ENCODE data around the gene KRT4.
"Not testable (repeated sequence)": the region's sequence is repeated elsewhere in the genome, so short reads cannot be mapped to it uniquely, and the experiment has no call there.

The KRT4 gene

DNA sequence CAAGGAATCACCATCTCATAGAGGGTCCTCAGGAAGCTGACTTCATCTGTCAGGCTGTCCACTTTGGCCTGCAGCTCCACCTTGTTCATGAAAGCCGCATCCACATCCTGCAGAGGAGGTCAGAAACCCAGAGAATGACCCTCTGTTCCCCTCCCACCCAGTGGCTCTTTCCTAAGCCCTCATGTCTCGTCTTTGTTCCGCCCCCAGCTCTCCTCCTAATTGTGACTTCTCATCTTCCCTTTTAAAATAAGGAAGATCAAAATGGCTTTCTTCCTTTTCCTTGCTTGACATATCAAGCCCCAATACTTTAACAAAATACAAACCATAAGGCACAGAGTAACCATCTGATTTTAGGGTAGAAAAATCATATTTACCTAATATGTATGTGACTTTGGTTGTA is 41.1 kb downstream of the KRT4 start:
- no peak for DNase-seq (ENCODE audit: low spot score)

DNA sequence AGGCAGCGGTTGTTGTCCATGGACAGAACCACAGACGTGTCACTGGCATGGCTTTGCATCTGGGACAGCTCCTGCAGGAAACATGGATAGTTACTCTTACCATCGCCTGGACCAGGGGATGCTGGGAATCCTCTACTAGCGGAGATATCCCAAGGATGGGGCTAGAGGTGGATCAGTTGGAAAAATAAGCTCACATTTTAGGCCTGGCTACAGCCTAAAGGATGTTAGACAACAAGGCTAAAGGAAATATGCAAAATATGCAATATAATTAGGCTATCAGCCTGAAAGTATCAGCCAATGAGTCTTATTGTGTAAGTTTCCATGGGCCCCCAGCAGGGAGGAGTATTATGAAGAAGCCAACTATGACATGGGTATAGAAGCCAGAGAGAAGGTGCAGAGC is 41.7 kb downstream of the KRT4 start:
- DNase-seq (ENCODE audit: low spot score), result no peak

DNA sequence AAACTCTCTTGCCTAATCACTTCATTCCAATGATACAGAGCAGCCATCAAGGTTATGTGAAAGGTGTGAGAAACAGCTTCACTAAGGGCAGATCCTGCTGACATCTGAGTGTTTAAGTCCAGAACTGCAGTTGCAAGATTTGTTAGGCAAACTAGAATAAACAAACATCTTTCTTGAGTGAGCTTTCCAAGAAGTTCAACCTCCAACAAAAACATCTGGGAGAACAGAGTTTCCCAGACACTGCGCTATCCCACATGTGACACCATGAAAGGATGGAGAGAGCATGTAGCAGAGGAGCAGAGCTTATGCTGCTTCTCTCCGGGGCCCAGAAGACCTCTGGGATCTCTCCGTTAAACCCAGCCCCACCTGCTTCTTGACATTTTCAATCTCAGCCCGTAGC is 42.4 kb downstream of the KRT4 start:
- DNase-seq (ENCODE audit: low spot score), result no peak

DNA sequence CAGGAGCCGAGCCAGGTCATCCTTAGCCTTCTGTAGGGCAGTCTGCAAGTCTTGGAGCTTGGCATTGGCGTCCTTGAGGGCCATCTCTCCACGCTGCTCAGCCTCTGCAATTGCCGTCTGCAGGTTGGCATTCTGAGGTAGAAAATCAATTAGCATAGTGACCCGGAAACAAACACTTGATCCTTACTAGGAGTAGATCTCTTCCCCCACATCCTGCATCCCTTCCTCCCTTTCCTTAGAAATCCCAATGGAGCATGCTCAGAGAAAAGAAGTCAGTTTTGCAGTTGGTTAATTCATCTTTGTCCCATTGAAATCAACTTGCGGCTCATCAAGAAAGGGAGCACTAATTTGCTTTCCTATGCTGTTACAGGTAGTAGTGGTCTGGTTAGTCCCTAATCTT is 42.8 kb downstream of the KRT4 start:
- no peak for DNase-seq (ENCODE audit: low spot score)

DNA sequence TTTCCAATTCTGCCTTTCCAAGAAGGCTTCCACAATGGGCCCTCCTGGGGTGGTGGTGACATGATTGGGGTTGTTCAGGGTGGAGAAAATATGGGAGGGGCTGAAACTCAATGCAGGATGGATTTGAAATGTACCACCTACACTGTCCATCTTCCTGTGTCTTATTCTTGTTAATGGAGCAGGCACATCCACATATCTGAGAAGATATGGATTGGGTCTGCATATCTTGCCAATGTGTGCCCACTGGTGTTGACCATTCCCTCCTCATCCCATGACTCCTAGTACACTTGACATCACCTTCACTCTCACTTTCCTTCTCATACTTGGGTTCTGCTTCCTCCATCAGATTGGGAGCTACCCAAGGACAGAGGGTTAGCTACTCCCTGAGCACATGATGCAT is 44.0 kb downstream of the KRT4 start:
- DNase-seq (ENCODE audit: low spot score), result no peak

DNA sequence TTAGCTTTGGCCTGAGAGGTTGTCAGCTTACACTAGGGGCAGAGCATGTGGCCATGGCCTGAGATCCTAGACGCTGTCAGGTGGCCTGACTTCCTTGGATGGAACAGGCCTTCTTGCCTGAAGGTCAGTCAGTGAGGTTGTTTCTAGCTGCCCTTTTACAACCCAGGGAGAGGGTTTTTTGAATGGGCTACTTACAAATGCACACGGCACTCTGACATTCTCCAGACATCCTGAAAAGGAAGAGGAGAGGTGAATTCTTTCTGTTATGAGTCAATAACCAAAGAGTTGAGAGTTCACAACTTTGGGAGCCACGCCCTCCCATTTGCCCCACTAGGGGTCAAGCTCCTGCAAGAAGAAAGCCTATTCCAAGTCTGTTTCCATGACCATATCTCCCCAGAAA is 44.6 kb downstream of the KRT4 start:
- no peak for DNase-seq (ENCODE audit: low spot score)

DNA sequence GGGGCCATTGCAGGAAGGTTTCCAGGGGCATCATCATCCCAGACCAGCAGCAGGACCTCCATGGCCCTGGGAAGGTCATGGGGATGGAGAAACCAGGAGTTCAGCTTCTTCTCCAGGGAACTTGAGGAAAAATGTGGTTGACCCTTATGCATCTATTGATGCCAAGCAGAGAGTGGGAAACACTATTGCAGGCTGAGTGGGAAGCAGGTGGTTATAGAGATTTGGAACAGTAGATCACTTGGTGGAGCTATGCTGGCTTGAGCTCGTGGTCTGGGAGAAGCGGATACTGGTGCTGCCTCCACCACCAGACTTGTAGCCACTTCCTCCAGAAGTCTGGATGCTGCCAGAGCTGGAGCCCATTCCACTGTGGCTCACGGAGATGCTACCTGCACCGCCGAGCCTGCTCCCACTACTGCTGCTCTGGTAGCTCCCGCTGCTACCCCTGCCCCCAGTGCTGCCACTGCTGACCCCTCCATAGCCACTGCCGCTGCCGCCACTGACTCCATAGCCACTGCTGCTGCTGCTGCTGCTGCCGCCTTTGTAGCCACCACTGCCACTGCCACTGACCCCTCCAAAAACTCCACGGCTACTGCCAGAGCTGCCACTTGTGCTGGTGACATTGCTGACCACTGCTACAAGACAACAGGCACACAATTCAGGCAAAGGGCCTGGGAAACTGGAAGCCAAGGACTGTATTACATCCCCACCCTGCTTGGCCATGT is 45.3 kb downstream of the KRT4 start:
- no peak for DNase-seq (ENCODE audit: low spot score)

DNA sequence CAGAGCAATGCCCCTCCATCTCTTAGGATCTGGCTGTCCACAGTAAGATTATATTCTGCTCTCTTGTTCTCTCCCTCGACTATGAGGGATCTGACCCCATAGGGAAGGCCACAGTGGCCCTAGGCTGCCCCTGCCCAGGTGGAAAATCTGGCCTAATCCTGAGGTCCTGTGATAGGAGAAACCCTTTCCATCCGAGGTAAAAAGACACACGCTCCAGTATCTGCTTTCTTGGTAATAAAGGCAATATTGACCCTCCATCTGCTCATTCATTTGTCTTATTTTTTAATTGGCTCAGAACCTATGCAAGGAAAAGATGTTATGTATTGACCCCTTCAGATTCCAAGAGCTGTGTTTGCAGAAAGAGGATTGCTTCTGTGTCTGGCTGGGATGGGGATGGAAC is 46.5 kb downstream of the KRT4 start:
- no peak for DNase-seq (ENCODE audit: low spot score)

DNA sequence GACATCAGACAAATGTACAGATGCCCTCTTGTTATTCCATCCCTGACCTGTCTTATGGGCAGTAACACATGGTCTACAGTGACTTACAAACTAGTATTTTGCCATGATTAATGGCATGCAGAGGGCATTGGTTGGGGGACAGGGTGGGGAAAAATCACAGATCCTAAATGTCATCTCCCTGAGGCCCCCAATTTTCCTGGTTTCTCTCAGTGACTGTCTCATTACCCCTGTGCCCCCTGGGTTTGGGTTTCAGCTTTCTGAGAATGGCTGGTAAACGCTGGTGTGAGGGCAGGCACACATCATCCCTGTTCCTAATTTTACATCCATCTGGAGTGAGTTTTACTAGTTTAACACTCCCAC is 46.9 kb downstream of the KRT4 start:
- no peak for DNase-seq (ENCODE audit: low spot score)

DNA sequence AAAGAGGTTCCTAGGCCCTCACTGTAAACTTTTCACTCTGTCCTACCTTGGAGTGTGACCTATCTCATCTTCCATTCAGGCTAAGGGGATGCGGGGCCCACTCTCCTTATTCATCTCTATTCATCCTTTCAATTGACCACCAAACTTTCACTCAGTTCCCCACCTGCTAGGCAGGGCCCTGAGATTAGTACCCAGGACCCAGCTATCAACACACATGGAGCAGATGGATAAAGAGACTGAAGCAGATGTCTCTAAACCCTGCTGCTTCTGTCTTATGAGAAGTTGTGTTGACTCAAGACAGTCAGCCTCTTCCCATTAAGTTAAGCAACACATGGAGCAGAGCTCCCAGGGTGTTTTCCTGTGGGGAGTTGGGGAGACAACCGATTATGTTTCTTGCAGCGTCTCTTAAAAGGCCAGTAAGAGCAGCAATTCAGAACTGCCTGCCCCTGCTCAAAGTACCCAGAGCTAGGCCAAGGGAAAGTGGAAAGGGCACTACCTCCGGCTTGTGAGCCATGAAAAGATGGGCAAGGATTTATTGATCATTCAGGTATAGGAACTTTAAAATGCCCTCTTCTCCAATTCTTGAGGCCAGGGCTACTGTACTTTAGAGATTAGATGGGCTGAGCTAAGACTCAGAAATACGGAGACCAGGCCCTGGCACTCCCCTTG is 47.4 kb downstream of the KRT4 start:
- DNase-seq (ENCODE audit: low spot score), result no peak

DNA sequence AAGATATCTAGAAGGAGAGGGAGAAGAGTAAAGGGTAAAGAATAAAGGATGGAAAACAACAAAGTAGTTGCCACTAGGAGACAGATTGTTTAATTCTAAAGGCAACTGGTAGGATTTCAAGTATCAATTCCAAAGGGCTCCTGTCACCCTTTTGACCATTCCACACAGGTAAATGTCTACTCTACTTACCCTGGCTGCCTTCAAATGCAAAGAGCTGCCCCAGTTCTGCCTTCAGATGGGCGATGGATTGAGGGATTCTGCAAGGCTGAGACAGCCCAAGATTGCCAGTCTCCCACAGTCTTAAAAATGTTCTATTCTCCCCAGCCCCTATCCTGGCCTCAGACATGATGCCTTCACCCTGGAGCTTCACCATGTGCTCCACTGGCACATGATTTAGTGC is 48.2 kb downstream of the KRT4 start:
- no peak for DNase-seq (ENCODE audit: low spot score)

DNA sequence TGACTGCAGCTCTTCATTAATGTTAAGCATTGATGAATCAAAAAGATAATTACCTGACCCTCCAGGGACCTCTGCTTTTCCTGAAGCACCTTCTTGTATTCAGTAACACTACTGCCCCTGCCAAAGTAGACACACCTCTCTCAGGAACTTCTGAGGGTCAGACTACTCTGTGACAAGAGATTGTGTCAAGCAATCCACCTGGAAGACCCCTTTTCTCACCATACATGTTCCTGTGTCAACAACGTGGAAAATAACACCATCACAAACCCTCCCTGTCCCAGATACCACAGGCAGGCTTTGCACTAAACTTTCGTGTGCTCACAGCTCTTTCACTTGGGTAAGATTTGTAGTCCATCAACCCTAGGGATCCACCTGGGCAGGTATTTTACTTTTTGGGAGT is 49.9 kb downstream of the KRT4 start:
- DNase-seq (ENCODE audit: low spot score), result no peak

DNA sequence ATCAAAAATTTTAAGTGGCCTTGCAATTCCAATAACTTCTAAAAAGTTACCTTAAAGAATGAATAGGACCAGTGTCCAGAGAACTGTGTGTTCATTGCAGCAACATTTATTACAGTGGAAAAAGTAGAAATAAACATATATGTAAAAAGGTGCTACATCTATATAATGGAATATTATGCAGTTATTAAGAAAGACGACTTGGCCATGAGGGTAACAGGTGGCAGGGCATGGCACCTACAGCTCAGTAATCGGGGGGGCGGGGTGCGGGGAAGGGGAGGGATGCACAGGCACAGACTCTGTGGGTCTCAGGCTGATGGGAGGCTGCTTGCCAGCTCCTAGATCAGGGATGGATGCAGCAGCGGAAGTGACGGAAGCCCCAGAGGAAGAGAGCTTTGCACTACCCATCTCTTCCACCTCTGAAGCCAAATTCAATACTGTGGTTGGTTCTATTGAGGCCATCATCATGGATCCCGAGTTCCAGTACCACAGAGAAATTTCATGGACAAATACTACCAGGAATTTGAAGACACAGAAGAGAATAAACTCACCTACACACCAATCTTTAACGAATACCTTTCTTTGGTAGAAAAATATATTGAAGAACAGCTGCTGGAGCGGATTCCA is 50.8 kb downstream of the KRT4 start:
- DNase-seq (ENCODE audit: low spot score), result no peak

DNA sequence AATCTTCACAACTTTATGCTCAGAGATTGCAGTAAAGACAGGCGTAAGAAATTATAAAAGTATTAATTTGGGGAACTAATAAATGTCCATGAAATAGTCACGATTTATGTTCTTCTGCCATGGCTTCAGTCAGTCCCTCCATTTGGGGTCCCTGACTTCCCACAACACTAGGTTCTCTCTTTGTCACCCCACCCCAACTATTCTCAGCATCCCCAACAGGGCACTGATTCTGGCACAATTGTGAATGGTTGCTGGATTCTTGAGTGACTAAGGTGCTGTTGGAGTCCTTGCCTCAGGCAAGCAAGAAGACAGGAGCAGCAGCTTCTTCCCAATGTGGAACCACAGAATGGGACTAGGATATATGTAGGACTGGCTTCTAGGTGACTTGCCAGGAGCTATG is 52.1 kb downstream of the KRT4 start:
- DNase-seq (ENCODE audit: low spot score), result no peak

DNA sequence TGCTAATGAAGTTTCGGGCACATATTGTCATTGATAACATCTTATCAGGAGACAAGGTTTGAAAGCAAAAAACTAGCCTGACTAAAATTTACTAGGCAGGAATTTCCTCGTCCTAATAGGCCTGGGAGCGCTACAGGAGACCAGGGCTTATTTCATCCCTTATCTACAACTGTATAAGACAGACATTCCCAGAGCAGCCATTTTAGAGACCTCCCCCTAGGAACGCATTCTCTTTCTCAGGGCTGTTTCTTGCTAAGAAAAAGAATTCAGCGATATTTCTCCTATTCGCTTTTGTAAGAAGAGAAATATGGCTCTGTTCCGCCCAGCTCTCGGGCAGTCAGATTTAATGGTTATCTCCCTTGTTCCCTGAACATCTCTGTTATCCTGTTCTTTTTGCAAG is 52.7 kb downstream of the KRT4 start:
- DNase-seq (ENCODE audit: low spot score), result not testable (repeated sequence)

DNA sequence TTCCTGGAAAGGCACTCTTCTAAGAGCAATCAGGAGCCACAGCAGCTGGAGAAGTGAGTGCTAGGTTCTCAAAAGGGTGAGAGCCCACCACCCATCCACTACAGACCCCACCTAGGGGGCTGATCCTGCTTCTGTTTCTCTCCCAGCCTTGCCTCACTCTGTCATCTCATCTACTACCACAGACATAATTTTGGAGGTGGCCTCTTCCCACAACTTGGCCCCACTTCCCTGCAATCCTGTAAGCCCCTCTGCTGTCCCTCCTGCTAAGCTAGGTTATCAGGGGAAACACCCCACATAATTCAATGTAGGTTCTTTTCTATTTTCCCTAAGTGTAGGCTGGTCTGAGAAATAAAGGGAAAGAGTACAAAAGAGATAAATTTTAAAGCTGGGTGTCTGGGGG is 53.3 kb downstream of the KRT4 start:
- no peak for DNase-seq (ENCODE audit: low spot score)

DNA sequence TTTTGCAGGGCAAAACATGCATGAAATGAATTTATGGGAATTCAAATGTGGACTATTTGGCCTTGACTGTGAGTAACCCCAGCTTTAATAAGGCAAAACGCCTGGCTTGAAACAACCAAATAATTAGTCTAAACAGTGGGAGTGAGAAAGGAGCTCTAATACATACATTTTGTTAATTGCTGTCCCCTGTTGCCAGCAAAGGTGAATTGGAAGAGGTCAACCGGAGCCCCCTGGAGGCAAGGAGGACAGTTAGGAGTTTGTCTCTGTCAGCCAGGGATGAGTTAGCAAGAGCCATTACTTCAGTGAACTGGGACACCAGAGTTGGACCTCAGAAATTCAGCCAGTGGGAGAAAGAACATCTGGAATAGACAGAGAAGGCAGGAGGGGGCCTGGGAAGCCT is 54.2 kb downstream of the KRT4 start:
- no peak for DNase-seq (ENCODE audit: low spot score)

DNA sequence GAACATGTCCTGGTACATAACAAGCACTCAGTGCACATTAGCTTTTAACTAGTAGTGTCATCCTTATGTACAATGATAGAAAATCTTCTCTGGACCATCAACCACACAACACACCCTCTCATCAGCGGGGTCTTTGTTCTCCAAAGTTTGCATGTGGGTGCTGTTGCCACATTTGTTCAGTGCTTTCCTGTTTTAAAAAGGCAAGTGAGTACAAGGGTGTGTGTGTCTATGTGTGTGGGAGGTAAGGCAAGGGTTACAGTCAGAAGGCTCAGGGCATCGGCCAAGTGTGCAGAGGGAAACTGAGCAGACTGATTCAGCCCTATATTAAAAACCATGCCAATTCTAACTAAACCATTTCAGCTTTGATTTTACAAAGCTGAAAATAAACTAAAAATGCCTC is 54.7 kb downstream of the KRT4 start:
- no peak for DNase-seq (ENCODE audit: low spot score)

DNA sequence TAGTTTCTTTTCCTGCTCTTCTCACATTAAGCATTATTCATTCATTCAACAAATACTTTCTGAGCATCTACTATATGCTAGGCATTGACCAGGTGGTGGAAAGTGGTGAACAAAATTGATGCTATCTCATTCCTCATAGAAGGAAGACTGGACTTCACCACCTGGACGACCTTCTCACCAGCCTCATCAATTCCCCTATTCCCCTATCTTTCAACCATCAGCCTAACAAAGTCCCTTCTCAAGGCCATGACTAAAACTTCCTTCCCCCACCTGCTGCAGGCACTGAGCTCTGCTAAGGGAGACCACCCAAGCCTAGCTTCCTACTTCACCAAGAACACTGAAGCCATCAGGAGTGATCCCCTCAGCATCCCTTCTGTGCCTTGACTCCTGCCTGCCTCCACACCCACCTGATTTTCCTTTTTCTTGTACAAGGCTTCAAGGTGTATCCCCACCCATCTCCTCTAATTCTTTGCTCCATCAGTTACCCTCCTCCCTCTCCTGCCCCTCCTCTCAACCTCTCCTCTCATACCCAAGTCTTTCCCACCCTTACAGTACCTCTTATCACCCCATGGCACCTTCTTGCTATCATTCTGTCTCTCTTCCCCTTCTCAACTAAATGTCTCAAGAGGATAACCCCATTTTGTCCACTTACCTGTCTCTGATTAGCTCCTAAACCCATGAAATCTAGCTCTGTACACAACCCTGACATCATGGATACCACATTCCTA is 56.3 kb downstream of the KRT4 start:
- no peak for DNase-seq (ENCODE audit: low spot score)

All from HuH-7 (cell line).